ENCODE measurements around the gene ZNF526.
"Not testable (repeated sequence)": the region's sequence is repeated elsewhere in the genome, so short reads cannot be mapped to it uniquely, and the experiment has no call there.

DNA sequence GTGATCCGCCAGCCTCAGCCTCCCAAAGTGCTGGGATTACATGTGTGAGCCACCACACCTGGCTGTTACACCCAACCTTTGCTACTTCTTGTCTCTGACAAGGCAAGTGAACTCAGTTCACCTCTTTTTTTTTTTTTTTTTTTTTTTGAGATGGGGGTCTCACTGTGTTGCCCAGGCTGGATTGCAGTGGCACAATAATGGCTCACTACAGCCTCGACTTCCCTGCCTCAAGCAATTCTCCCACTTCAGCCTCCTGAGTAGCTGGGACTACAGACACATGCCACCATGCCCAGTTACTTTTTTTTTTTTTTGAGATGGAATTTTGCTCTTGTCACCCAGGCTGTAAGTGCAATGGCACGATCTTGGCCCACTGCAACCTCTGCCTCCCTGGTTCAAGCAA lies 37.7 kb downstream of the ZNF526 start:
- TF ChIP-seq, protein P1, sequence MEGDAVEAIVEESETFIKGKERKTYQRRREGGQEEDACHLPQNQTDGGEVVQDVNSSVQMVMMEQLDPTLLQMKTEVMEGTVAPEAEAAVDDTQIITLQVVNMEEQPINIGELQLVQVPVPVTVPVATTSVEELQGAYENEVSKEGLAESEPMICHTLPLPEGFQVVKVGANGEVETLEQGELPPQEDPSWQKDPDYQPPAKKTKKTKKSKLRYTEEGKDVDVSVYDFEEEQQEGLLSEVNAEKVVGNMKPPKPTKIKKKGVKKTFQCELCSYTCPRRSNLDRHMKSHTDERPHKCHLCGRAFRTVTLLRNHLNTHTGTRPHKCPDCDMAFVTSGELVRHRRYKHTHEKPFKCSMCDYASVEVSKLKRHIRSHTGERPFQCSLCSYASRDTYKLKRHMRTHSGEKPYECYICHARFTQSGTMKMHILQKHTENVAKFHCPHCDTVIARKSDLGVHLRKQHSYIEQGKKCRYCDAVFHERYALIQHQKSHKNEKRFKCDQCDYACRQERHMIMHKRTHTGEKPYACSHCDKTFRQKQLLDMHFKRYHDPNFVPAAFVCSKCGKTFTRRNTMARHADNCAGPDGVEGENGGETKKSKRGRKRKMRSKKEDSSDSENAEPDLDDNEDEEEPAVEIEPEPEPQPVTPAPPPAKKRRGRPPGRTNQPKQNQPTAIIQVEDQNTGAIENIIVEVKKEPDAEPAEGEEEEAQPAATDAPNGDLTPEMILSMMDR (IDR thresholded peaks at IDR 0.05), result not testable (repeated sequence)
- not testable (repeated sequence) for TF ChIP-seq POLR2A (IDR thresholded peaks at IDR 0.05)
